NCI-H446 (cell line): Measurements from ENCODE around the gene TBC1D26.
"Not testable (repeated sequence)": the region's sequence is repeated elsewhere in the genome, so short reads cannot be mapped to it uniquely, and the experiment has no call there.

Experiments
- DNase-seq, 2 experiments: peaks; one replicate each; lab custom pipeline; 2025; lab: John Stamatoyannopoulos, UW

TBC1D26 gene

DNA sequence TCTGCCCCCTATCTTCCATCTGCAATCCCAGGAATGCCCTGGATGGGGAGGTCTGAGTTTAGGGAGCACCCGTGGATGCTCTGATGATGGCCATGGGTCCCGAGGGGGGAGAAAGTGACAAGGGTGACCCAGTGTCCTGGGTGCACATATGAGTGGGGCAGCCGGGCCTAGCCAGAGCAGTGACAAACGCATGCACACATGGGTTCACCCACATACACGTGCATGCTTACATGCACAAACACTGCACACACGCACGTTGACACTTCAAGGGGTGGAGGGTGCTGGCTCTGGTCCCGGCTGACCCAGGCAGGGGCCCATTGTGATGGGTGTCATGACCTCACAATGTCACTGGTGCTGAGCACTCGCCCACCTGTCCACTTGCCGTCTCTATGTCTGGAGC, at the start of gene TBC1D26:
TBC1D26 (plus strand) TSS at position 384 of the 400 bp plus-strand sequence. CDS start 3,066 bp downstream, outside the sequence.
- not testable (repeated sequence) for DNase-seq

- DNase-seq: not testable (repeated sequence)
Observed at GRCh38 chr17:15683135-15683534, 48.9 kb upstream of the TBC1D26 start.

GRCh38 chr17:15683824-15684478, 48.1 kb upstream of the TBC1D26 start, which contains the start of gene TRIM16:
Gene TRIM16 (minus strand): TSS chr17:15684311. CDS start chr17:15651609, 32,702 bp downstream.
- DNase-seq: peak; percentile 16 to 45

GRCh38 chr17:15687494-15687893, 44.6 kb upstream of the TBC1D26 start:
- not testable (repeated sequence) for DNase-seq

GRCh38 chr17:15698967-15699366, 33.1 kb upstream of the TBC1D26 start:
- not testable (repeated sequence) for DNase-seq

GRCh38 chr17:15699413-15699924, 32.6 kb upstream of the TBC1D26 start, which contains the start of gene ZNF286A:
Gene ZNF286A (plus strand): TSS chr17:15699752. CDS start chr17:15700330, 578 bp downstream.
- peak; percentile 97 to 99 for DNase-seq

DNA sequence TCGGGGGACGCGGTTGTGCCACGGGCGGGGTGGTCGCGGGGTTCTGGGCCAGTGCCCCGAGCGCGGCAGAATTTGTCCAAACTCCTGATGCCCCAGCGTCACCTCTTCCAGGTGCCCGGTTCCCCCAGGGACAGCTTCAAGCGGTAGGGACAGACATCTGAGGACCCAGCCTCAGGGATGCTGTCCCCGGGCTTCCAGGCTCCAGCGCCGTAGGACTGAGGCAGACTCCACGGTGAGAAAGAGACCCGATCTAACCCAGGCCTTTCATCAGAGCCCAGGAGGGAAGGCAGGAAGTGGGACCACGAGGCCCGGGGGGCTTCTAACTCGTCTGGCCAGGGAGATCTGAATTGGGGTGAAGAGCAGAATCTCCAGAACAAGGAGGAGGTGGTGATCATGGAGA, 32.1 kb upstream of the TBC1D26 start:
- not testable (repeated sequence) for DNase-seq

DNA sequence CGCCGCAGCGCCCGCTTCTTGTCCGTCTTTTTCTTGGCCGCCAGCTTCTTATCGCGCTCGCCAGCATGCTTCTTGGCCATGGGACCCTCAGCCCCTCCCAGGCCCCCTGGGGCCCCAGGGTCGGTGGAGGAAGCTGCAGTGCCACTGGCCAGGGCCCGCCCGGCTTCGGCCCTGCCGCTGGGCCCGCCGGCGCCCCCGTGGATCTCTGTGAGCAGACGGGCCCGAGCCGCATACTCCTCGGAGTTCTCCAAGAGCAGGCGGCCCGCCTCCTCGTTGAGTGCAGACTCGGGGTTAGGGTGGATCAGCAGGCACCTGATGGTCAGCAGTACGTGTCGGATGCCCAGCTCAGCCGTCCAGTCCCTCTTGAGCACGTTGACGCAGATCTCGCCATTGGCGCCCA, 27.8 kb upstream of the TBC1D26 start:
- not testable (repeated sequence) for DNase-seq

- DNase-seq: not testable (repeated sequence)
Observed at GRCh38 chr17:15704813-15705212, 27.3 kb upstream of the TBC1D26 start.

GRCh38 chr17:15708879-15709278, 23.2 kb upstream of the TBC1D26 start:
- not testable (repeated sequence) for DNase-seq

DNA sequence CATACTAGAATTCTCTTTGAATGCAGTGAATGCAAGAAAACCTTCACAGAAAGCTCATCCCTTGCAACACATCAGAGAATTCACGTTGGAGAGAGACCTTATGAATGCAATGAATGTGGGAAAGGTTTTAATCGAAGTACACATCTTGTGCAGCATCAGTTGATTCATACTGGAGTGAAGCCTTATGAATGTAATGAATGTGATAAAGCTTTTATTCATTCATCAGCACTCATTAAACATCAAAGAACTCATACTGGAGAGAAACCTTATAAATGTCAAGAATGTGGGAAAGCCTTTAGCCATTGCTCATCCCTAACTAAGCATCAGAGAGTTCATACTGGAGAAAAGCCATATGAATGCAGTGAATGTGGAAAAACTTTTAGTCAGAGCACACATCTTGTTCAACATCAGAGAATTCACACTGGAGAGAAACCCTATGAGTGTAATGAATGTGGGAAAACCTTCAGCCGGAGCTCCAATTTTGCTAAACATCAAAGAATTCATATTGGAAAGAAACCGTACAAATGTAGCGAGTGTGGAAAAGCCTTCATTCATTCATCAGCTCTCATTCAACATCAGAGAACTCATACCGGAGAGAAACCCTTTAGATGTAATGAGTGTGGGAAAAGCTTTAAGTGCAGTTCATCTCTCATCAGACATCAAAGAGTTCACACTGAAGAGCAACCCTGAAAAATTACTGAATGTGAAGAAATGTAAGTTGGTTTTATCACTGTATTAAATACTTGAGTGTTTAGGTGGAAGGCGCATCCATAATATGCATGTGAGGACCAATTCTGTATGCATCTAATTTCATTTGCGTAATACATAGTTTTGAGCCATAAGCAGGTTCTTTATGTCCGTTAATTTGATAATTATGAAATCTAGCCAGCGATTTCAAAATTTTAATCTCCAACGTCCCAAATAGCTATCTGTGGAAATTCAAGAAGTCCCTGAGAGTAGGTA, 15.2 kb upstream of the TBC1D26 start:
- DNase-seq: not testable (repeated sequence)

DNA sequence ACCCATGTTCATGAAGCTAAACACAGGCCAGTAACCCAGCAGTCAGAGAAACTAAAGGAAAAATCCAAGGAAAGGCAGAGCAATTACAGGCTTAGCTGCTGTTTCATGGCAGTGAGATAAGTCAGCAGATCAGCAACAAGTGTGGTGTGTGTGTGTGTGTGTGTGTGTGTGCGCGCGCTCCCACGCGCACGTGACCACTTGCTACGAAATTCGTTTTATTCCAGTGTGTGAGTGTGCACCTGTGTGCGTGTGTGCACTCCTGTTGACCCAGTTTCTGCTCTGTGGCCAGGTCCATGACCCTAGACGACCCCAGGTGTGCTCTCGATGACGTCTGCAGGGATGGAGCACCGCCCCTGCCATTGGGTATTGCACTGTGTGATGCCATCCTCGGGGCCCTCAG, 1.5 kb upstream of the TBC1D26 start:
- DNase-seq: not testable (repeated sequence)

- not testable (repeated sequence) for DNase-seq
Observed at GRCh38 chr17:15733174-15733789, 1.2 kb downstream of the TBC1D26 start.

DNA sequence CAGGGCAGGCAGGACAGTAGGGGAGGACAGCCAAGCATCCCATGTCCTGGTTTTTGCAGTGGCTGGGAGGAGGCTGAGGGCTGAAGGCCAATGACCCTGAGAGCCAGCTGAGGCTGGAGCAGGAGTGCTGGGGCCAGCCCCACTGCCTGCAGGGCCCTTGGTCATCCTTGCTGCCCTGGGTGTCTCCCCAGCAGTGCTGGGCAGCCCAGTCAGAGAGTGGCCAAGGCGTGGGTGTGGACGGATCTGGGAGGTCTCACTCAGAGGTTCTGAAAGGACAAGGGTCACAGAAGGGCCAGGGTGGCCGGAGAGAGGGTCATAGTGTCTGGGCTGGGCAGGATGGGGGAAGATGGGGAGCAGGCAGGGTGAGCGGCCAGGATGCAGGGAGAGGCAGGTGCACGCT, 4.5 kb downstream of the TBC1D26 start:
- not testable (repeated sequence) for DNase-seq

GRCh38 chr17:15738066-15738465, 6.0 kb downstream of the TBC1D26 start:
- no peak for DNase-seq

DNA sequence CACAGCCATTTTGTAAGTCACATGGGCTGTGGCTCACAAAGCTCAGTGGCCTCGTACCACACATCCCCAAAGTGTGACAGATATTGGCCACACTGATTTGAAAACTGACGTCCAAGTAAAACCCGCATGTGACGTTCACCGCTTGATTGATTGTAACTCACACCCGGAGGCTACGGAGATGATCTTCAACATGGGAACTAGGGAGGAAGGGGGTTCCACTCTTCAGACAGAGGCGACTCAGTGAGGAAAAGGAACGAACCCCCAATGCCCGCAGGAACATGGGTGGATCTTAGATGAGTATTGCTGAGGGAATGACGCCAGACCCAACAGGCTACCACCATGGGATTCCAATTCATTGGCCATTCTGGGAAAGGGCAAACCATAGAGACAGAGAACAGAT, 7.2 kb downstream of the TBC1D26 start:
- not testable (repeated sequence) for DNase-seq

DNA sequence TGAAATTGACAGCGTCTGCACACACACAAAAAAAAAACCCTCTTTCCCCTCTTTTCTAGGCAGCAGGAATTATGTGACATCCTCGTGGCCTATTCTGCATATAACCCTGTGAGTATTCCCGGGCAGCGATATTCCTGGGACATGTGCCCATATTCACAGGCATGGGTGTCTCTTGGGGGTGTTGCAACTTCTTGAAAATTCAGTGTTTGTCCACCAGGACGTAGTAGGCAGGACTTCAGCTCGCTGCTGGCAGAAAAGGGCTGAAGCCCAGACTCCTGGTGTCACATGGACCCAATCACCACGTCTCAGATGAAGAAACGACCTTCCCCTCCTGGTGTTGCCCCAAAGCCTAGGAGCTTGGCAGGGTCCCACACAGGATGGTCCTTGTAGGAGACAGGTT, 8.0 kb downstream of the TBC1D26 start:
- DNase-seq: not testable (repeated sequence)

DNA sequence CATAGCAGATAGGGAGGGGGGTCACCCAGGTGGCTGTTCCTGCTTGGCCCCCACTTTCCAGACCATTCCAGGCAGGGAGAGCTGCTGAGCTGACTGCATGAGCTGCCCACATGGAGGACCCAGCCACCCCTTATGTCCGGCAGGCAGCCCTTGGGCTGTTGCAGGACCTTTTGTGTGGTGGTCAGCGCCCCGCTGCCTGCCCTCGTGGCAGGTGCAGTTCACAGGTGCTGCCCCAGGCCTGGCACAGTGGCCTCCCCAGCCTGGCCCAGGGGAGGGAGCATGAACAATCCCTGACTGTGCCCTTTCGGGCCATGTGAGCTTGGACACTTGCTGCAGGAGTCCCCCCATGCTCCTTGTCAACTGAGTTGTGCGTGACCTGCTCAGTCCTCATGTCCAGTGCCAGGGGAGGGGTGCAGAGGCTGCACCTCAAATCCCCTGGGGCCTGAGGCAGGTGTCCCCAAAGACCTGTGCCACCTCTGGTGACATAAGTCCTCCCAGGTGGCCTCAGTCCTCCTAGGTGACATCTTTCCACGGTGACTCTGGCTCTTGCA, 8.6 kb downstream of the TBC1D26 start:
- no peak for DNase-seq

GRCh38 chr17:15741624-15742023, 9.5 kb downstream of the TBC1D26 start:
- no peak for DNase-seq

DNA sequence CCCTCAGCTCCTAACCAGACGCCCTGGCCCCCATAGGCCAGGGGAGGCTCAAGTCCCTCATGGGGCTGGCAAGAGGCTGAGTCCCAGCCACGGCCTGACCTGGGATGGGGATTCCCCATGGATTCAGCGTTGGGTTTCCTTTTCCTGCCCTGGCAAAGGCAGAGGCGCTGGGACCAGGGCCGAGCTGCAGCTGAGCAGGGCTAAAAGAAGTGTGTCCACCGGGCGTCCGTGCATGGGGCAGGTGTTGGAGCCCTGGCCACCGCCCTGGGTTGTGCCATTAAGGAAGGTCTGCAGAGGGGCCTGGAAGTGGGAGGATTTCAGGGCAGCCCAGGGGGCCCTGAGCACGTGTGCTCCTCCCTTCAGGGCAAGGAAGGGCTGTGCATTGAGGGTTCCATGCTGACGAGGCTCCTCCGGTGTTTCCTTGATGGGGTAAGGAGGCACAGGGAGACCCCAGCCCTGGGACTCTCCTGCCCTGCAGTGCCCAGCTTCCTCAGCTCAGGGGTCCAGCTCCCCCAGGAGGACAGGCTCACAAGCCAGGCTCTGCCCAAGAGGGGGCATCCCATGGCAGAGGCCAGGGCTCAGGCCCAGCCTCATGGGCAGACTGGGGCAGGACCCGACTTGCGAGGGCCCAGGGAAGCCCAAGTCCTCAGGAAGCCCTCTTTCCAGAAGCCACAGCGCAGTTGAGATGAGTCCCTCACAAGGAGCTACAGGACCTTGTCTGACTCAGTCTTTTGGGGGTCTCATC, 10.1 kb downstream of the TBC1D26 start:
- DNase-seq: no peak

- no peak for DNase-seq
Observed at GRCh38 chr17:15742921-15743320, 10.8 kb downstream of the TBC1D26 start.
